Hepatocyte (in vitro differentiated cells): ENCODE results near the gene FITM1.

Experiments used
- CTCF ChIP-seq: fragments of 200-600 bp; sonication (generic); IDR thresholded peaks from 2 replicates; pipeline ENCODE4 v1.5.1; 2016; ENCODE audit warnings: antibody characterized with exemption, mild to moderate bottlenecking; ENCODE audit not compliant: poor library complexity
- EZH2phosphoT487 ChIP-seq: fragments of 200-600 bp; sonication (generic); IDR thresholded peaks from one replicate; pipeline ENCODE4 v1.6.1; 2018; ENCODE audit warnings: antibody characterized with exemption, mild to moderate bottlenecking, low read depth, moderate library complexity; ENCODE audit not compliant: unreplicated experiment, severe bottlenecking

- TF ChIP-seq CTCF: no peak
- TF ChIP-seq EZH2phosphoT487: no peak
Measured at GRCh38 chr14:24092505-24093206, 37.8 kb upstream of the FITM1 start.
